Measurements from ENCODE around the gene CPM. TPM values are rescaled to one million over a fixed set of nuclear protein-coding genes. Genes with fewer than 3 reads are reported as not detected.

Gene CPM
- total RNA-seq, 1 donor, result 3.6 TPM

DNA sequence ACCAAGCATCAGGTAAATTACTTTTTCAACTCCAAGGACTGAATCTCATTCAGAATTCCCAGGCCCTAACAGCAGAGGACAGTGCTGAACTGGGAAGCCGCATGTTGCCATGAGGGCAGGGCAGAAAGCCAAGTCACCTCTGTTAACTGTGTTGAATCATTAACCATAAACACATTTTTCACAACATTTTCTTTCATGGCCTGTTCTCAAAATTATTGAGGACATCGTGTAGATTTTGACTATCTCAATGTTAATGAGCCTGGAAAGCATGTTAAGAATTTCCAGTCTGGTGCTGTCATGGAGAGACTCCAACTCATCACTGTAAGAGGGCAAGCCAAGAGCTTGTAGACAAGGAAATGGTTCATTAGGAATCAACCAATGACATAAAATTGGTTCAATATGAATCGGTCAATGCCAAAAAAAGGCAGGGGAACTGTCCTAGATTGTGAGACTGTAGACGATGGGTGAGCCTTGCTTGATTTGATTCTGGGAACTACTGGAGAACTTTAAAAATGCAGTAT, 33.7 kb downstream of the CPM start:
- H3K36me3 ChIP-seq (ENCODE audit: insufficient read depth, low read length), result no peaks in the 10 kb centered on the region
- H2AFZ ChIP-seq (ENCODE audit: low read length), result no peak overlapping the region
- no peak for DNase-seq (ENCODE audit: insufficient read length, low spot score, missing footprints)
- H3K4me3 ChIP-seq (ENCODE audit: insufficient read depth, low read length), result no peak overlapping the region
- no peaks in the 10 kb centered on the region for H3K9me3 ChIP-seq (ENCODE audit: low read depth, low read length)
- no peak overlapping the region for H3K4me2 ChIP-seq (ENCODE audit: insufficient read depth, low read length)
- H3K4me1 ChIP-seq (ENCODE audit: insufficient read depth, low read length), result peaks cover 30% of the 10 kb centered on the region
- H4K20me1 ChIP-seq (ENCODE audit: insufficient read depth, low read length), result no peaks in the 10 kb centered on the region
- no peaks in the 10 kb centered on the region for H3K79me2 ChIP-seq (ENCODE audit: insufficient read depth, low read length)
- peak overlapping the region; percentile 11 for H3K27ac ChIP-seq (ENCODE audit: low read depth, low read length)
- TF ChIP-seq, protein P1, sequence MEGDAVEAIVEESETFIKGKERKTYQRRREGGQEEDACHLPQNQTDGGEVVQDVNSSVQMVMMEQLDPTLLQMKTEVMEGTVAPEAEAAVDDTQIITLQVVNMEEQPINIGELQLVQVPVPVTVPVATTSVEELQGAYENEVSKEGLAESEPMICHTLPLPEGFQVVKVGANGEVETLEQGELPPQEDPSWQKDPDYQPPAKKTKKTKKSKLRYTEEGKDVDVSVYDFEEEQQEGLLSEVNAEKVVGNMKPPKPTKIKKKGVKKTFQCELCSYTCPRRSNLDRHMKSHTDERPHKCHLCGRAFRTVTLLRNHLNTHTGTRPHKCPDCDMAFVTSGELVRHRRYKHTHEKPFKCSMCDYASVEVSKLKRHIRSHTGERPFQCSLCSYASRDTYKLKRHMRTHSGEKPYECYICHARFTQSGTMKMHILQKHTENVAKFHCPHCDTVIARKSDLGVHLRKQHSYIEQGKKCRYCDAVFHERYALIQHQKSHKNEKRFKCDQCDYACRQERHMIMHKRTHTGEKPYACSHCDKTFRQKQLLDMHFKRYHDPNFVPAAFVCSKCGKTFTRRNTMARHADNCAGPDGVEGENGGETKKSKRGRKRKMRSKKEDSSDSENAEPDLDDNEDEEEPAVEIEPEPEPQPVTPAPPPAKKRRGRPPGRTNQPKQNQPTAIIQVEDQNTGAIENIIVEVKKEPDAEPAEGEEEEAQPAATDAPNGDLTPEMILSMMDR (IDR thresholded peaks at IDR 0.05; ENCODE audit: extremely low read depth, low read depth, low read length), result peak; percentile 80
- no peaks in the 10 kb centered on the region for H3K27me3 ChIP-seq (ENCODE audit: insufficient read depth, low read length)

DNA sequence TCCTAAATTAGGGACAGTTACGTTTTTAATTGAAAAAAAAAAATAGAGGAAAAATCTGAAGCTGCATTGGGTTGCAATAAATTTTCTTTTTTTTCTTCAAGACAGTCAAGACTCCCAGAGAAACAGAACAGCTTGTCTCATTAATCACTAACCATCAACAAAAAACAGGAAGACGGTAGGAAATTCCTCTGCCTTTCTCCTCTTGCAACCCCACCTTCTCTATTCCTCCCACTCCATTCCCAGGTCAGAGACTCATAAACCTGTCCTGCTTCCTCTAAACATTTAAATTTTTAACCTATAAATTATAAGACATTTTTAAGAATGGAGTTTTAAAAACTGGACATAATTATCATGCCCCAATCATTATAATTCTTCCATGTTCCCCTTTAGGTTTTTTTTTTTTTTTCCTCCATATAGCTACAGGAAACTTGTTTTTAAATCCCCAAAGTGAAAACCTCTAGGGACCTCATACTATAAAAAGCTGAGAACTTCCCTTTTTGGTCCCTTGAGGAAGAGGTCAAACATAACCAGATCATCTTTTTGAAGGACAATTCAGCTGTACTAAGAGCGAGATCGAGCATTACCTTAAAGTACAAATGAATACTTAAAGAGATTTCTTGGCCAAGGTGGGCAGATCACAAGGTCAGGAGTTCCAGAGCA, 36.0 kb downstream of the CPM start:
- Histone ChIP-seq H3K79me2 (ENCODE audit: insufficient read depth, low read length) (no peaks in the 10 kb centered on the region), H3K27me3 (ENCODE audit: insufficient read depth, low read length) (no peaks in the 10 kb centered on the region), H2AFZ (ENCODE audit: low read length) (no peak overlapping the region), H3K4me3 (ENCODE audit: insufficient read depth, low read length) (no peak overlapping the region), H3K27ac (ENCODE audit: low read depth, low read length) (peak overlapping the region; percentile 19), H4K20me1 (ENCODE audit: insufficient read depth, low read length) (no peaks in the 10 kb centered on the region), H3K36me3 (ENCODE audit: insufficient read depth, low read length) (no peaks in the 10 kb centered on the region), H3K9me3 (ENCODE audit: low read depth, low read length) (no peaks in the 10 kb centered on the region), H3K4me1 (ENCODE audit: insufficient read depth, low read length) (peaks cover 30% of the 10 kb centered on the region), H3K4me2 (ENCODE audit: insufficient read depth, low read length) (peak overlapping the region; percentile 8)
- no peak for DNase-seq (ENCODE audit: insufficient read length, low spot score, missing footprints)
- TF ChIP-seq, protein P1 (IDR thresholded peaks at IDR 0.05; ENCODE audit: extremely low read depth, low read depth, low read length), result no peak

DNA sequence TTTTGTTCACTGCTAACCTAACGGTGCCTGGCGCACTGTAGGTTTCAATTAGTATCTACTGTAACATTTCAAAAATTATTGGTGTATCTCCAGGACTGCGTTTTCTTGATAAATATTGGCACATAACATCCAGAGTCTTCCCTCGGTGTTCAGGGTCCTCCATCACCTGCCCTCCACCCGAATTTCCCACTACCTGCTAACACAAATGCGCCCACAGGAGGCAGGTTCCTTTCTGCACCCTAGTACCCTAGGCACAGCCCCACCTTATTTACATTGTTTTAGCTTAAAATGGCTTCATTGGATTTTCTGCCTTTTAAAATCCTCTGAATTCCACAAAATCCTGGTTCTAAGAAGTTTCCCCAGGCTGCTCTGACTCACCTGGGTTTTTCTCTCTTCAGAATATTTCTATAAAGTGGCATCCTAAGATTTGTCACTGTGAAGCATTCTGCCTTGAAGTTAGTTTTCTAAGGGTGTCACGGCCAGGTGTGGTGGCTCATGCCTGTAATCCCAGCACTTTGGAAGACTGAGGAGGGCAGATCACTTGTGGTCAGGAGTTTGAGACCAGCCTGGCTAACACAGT, 38.6 kb downstream of the CPM start:
- Histone ChIP-seq H2AFZ (ENCODE audit: low read length) (no peak overlapping the region), H4K20me1 (ENCODE audit: insufficient read depth, low read length) (no peaks in the 10 kb centered on the region), H3K27ac (ENCODE audit: low read depth, low read length) (no peak overlapping the region), H3K4me1 (ENCODE audit: insufficient read depth, low read length) (peaks cover 26% of the 10 kb centered on the region), H3K79me2 (ENCODE audit: insufficient read depth, low read length) (no peaks in the 10 kb centered on the region), H3K9me3 (ENCODE audit: low read depth, low read length) (no peaks in the 10 kb centered on the region), H3K36me3 (ENCODE audit: insufficient read depth, low read length) (no peaks in the 10 kb centered on the region), H3K4me3 (ENCODE audit: insufficient read depth, low read length) (no peak overlapping the region), H3K27me3 (ENCODE audit: insufficient read depth, low read length) (no peaks in the 10 kb centered on the region), H3K4me2 (ENCODE audit: insufficient read depth, low read length) (no peak overlapping the region)
- no peak for DNase-seq (ENCODE audit: insufficient read length, low spot score, missing footprints)
- TF ChIP-seq, protein P1 (IDR thresholded peaks at IDR 0.05; ENCODE audit: extremely low read depth, low read depth, low read length), result no peak

DNA sequence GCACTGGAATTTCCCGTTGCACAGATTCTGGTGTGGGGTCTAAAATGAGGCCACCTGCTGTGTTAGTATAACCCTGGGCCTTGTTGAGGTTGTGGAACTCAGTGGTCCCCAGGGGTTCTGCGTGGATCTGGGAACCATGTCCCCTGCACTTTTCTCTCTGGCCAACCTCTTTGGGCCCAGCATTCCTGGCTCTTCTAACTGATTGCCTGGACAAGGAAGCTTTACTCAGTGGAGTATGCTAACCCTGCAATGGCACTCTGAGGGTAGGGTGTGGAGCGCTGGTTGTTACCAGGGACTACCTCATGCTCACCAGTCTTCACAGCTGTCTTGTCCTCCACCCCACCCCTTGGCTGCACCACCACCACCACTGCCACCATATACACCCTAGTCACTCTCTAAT, 39.2 kb downstream of the CPM start:
- TF ChIP-seq, protein P1 (IDR thresholded peaks at IDR 0.05; ENCODE audit: extremely low read depth, low read depth, low read length), result no peak
- Histone ChIP-seq H3K4me1 (ENCODE audit: insufficient read depth, low read length) (peaks cover 21% of the 10 kb centered on the region), H3K9me3 (ENCODE audit: low read depth, low read length) (no peaks in the 10 kb centered on the region), H3K4me2 (ENCODE audit: insufficient read depth, low read length) (no peak overlapping the region), H4K20me1 (ENCODE audit: insufficient read depth, low read length) (no peaks in the 10 kb centered on the region), H2AFZ (ENCODE audit: low read length) (no peak overlapping the region), H3K36me3 (ENCODE audit: insufficient read depth, low read length) (no peaks in the 10 kb centered on the region), H3K79me2 (ENCODE audit: insufficient read depth, low read length) (no peaks in the 10 kb centered on the region), H3K27me3 (ENCODE audit: insufficient read depth, low read length) (no peaks in the 10 kb centered on the region), H3K27ac (ENCODE audit: low read depth, low read length) (no peak overlapping the region), H3K4me3 (ENCODE audit: insufficient read depth, low read length) (no peak overlapping the region)
- no peak for DNase-seq (ENCODE audit: insufficient read length, low spot score, missing footprints)

All from osteoblast (primary cell).